Measurements from ENCODE around the gene EIF6. TPM values are rescaled to one million over a fixed set of nuclear protein-coding genes. Genes with fewer than 3 reads are reported as not detected.

Gene EIF6
- total RNA-seq, 1 donor from 2014 or later = 72.6 TPM

DNA sequence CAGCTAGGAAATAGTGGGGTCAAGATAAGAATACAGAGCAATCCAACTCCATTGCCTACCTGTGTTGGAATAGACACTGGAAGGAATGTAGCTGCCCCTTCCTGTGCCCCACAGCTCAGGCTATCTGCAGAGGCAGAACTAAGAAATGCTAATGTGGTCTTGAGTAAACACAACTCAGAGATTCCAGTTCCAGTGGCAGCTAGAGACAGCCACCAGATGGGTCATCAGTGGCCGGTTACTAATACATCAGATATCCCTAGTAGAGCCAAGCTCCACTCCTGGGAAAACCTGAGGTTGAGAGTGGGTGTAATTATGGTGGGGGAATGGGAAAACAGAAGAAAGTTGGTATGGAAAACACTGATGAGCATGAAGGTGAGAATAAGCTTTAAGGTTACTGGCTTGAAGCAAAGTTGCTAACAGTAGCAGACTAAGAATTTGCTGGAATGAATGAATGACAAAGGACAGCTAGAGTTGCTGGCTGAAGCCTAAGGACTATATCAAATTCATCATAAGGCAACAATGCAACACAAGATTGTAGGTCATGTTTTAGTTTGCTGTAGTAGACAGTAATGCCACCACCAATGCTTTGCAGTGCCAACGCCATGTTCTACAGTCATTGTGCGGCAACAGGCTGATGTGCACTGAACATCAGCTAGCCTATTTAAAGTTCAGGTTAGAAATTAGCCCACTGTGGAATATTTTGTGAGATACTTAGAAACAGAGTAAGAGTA lies 36.0 kb upstream of the EIF6 start:
- DNase-seq (no peak), ATAC-seq (no peak)
- H3K27ac ChIP-seq = no peak overlapping the region
- H3K36me3 ChIP-seq = no peaks in the 10 kb centered on the region
- no peaks in the 10 kb centered on the region for H3K27me3 ChIP-seq (ENCODE audit: low read depth)
- no peaks in the 10 kb centered on the region for H3K9me3 ChIP-seq
- H3K4me3 ChIP-seq = no peak overlapping the region
- intact Hi-C loops (cut with DNase I) = no loop called here
- TF ChIP-seq, protein P1, sequence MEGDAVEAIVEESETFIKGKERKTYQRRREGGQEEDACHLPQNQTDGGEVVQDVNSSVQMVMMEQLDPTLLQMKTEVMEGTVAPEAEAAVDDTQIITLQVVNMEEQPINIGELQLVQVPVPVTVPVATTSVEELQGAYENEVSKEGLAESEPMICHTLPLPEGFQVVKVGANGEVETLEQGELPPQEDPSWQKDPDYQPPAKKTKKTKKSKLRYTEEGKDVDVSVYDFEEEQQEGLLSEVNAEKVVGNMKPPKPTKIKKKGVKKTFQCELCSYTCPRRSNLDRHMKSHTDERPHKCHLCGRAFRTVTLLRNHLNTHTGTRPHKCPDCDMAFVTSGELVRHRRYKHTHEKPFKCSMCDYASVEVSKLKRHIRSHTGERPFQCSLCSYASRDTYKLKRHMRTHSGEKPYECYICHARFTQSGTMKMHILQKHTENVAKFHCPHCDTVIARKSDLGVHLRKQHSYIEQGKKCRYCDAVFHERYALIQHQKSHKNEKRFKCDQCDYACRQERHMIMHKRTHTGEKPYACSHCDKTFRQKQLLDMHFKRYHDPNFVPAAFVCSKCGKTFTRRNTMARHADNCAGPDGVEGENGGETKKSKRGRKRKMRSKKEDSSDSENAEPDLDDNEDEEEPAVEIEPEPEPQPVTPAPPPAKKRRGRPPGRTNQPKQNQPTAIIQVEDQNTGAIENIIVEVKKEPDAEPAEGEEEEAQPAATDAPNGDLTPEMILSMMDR (IDR thresholded peaks at IDR 0.05) = no peak
- peaks cover 4% of the 10 kb centered on the region for H3K4me1 ChIP-seq

DNA sequence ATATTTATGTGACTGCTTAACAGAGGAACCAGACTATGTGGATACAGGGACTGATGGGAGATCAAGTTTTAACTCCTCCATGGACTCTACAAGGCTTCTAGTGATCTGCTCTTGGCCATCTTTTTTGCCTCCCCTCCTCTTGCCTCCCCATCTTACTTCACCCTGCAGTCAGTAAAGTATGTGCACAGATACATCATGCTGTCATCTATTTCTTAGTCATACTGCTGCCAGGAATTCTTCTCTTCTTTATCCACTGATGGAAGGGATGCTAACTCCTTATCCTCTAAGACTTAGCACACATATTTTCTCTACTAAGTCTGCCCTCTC lies 35.3 kb upstream of the EIF6 start:
- ATAC-seq = no peak
- Histone ChIP-seq H3K4me1 (peaks cover 4% of the 10 kb centered on the region), H3K9me3 (no peaks in the 10 kb centered on the region), H3K27me3 (ENCODE audit: low read depth) (no peaks in the 10 kb centered on the region), H3K27ac (no peak overlapping the region), H3K4me3 (no peak overlapping the region), H3K36me3 (peaks cover under 1% of the 10 kb centered on the region)
- no peak for DNase-seq
- intact Hi-C loops (cut with DNase I) = no loop called here
- TF ChIP-seq, protein P1 (IDR thresholded peaks at IDR 0.05) = no peak

DNA sequence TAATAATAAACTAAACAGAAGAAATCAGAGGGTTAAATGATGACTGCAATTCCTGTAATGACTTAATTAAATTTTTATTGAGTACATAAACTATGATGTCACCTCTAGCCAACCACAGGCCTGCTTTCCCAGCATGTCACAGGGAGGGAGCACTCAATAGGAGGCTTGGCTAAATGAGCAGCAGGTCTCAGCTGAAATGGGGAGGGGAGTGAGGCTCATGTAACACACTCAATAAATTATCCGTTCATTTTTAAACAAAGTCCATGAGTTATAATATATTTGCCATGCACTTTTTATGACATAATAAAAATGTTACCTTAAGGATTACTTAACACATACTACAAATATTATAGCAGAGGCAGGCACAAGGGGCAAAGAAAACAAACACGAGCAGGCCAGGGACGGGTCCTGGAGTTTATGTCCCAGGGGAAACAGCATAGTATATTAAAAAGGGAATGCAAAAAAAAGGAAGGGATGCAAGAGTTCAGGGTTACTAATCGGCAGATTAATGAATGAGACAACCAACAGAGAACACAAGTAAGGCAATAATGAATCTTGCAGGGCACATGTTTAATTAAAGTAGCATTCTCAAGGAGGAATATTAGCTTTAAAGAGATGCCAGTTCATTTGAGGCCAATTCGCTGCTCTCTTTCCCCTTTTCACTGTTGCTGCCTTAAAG lies 34.8 kb upstream of the EIF6 start:
- Histone ChIP-seq H3K4me3 (no peak overlapping the region), H3K4me1 (peaks cover 4% of the 10 kb centered on the region), H3K36me3 (peaks cover 6% of the 10 kb centered on the region), H3K9me3 (no peaks in the 10 kb centered on the region), H3K27ac (no peak overlapping the region), H3K27me3 (ENCODE audit: low read depth) (no peaks in the 10 kb centered on the region)
- DNase-seq = no peak
- ATAC-seq = peak in 1 of 2 donors; percentile 29
- intact Hi-C loops (cut with DNase I) = no loop called here
- TF ChIP-seq, protein P1 (IDR thresholded peaks at IDR 0.05) = no peak

DNA sequence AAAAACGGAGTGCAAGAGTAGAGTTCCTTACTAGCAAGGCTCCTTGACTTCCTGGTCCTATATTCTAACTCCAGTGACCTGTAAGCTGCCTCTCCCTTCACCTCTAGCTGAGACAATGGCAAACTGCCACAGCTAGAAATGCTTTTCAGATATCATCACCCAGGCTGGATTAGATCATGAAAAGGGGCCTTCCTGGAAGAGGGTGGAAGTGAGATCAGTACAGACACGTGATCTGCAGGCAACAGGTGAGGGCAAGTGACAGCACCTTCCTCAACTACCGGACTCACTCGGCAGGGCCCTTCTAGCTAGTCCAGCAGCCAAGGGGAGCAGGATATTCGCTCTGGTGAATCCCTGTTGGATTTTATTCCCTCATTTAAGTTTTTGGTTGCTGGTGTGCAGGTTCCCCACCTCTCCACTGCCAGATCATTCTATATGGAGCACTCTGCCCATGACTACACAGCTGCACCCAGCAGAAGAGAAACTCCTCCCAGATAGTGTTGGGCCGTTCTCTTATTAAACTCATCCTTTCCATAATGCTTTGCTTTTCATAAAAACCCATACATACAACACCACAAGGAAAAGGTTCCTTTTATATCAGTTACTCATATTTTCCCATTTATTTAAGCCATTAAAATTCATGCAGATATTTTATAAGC lies 34.1 kb upstream of the EIF6 start:
- ATAC-seq = peak; percentile 74 to 90
- H3K27ac ChIP-seq = no peak overlapping the region

DNA sequence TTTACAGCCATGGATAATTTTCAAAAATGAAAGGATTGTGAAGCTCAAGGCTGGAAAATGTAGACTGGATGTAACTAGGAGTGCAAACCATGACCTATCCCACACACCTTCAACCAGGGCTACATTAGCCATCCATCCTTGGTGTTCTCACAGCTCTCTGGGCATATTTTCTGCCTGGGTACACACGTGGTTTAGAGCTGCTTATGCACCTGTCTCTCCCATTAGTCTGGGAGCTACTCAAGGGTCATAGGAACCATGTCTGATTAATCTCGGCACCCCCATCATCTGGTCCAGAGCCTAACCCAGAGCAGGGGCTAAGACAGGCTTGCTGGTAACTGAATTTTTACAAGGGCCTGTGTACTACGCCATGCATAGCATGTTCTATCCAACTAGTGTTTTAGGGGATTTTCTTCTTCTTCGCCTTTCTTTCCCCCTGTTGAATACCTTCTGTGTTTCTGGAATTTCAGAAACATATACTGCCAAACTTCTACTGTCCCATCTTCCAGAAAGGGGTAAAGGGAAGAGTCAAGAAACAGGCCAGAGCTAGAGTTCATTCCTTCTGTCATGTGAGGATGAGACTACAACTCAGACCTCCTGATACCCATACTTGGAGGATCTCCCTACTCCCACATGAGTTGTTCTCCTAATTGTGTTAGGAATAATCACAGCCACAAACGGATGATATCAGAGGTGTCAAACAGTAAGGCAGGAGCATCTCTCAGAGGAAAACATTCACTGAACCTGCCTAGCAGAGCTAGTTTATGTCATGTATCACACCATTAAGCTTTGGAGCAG lies 33.0 kb upstream of the EIF6 start:
- H3K36me3 ChIP-seq = peaks cover 13% of the 10 kb centered on the region
- intact Hi-C loops (cut with DNase I) = no loop called here
- H3K4me3 ChIP-seq = no peak overlapping the region
- peaks cover 4% of the 10 kb centered on the region for H3K4me1 ChIP-seq
- no peak overlapping the region for H3K27ac ChIP-seq
- no peak for DNase-seq
- no peak for ATAC-seq
- TF ChIP-seq, protein P1 (IDR thresholded peaks at IDR 0.05) = no peak
- H3K27me3 ChIP-seq (ENCODE audit: low read depth) = no peaks in the 10 kb centered on the region
- H3K9me3 ChIP-seq = no peaks in the 10 kb centered on the region

More for the DNA sequence above, 34.1 kb upstream of the EIF6 start:
- Histone ChIP-seq H3K27me3 (ENCODE audit: low read depth) (no peaks in the 10 kb centered on the region), H3K36me3 (peaks cover 11% of the 10 kb centered on the region), H3K4me3 (no peak overlapping the region), H3K9me3 (no peaks in the 10 kb centered on the region), H3K4me1 (peaks cover 4% of the 10 kb centered on the region)
- DNase-seq = no peak
- TF ChIP-seq, protein P1 (IDR thresholded peaks at IDR 0.05) = no peak
- intact Hi-C loops (cut with DNase I) = no loop called here

Data from lower lobe of right lung (tissue), 2 donors.